Measurements from ENCODE around the gene SH3PXD2A.

Gene SH3PXD2A

DNA sequence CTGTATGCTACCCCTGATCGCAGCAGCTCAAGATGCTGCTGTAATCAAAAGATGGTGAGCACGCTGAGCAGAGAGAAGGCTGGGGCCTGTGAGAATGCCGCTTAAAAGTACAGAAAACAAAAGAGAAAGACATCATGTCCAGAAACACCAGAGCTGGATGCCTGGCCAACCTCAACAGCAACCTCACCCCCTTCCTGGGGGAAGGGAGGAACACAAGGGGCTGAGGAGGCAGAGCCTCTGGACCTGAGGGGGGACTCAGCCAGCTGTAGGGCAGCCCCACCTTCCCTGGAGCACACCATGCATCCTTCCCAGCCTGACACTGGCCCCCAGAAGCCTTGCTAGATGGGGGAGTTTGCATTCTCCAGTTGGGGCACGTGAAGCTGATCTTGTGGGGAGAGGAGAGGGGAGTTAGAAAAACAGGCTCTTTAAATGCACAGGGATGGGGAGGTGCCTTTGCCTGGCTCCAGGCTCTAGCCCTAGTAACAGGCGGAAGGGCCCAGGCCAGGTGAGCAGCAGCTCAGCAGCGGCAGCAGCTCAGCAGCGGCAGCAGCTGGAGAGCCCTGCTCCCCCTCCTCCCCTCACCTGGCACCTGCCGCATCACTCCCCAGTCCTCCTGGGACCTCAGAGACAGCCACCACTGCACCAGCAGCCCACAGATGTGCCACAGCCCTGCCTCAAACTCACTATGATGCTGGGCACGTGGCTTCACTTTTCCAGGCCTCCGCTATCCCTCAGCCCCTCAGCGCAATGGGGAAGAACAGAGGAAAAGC, 205.5 kb downstream of the SH3PXD2A start:
- no peak for TF ChIP-seq CTCF (IDR thresholded peaks at IDR 0.05)
- no peak for DNase-seq (ENCODE audit: low spot score)
- H3K27ac ChIP-seq: peak overlapping the region; percentile 43 to 76

DNA sequence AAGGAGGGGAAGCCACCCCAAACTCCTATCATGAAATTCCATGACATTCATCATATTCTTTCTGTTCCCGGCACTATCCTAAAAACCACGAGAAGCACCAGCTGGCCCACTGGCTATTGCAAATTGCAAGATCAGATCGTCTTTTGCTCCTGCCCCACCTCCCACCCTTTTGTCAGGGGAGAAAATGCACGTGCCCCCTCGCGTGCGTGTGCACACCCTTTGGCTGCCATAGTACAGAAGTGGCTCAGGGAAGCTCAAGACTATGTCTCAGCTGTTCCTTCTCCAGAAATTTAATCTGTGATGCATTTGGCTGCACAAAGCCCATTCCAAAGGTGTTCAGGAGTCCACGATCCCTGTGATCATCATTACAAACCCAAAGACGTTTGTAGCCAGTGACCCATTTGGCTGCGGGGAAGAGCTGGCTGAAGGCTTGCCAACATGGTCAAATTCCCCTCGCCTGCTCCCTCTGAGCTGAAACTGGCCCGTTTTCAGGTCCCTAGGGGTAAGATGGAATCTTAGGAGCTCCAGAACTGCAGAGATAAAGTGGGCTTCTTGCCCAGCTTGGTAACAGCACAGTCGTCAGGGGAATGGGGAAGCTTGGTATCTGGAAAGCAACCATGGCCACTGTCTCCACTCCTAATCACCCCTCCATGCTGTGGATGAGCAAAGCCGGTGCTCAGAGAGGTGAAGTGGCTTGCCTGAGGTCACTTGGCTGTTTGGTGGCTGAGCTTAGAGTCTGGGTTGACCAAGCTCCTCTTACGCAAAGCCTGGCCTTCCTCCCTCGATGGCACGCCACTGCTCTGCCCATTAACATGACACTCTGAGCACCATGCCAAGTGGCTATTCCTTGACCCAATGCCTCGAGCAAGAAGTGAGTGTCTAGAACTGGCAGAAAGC, 206.5 kb downstream of the SH3PXD2A start:
- Histone ChIP-seq H3K27ac (peak overlapping the region; percentile 43 to 76), H3K4me3 (peak overlapping the region; percentile 39)
- DNase-seq (ENCODE audit: low spot score): peak; percentile 92
- TF ChIP-seq CTCF (IDR thresholded peaks at IDR 0.05): no peak

More for the DNA sequence above, 205.5 kb downstream of the SH3PXD2A start:
- H3K4me3 ChIP-seq: peak overlapping the region; percentile 39

GRCh38 chr10:103648251-103648635, 207.1 kb downstream of the SH3PXD2A start:
- TF ChIP-seq CTCF (IDR thresholded peaks at IDR 0.05): no peak
- peak overlapping the region; percentile 39 for H3K4me3 ChIP-seq
- DNase-seq (ENCODE audit: low spot score): no peak
- peak overlapping the region; percentile 43 to 76 for H3K27ac ChIP-seq

DNA sequence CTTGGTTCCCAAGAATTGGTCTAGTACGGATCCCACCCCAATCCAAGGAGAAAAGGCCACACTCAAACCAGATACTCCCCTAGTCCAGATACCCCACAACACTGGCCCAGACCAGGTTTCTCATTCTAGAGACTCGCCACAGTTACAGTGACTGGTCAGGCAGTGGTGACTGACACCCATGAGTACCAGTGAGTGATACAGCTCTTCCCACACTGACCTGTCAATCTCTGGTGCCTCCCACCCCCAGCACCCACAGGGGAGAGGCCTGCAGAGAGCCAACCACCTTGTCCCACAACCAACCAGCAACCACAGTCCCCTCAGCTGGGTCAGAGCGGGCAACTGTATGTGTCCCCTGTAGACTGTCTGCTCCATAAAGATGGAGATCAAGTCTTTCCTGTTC, 209.1 kb downstream of the SH3PXD2A start:
- no peak for TF ChIP-seq CTCF (IDR thresholded peaks at IDR 0.05)
- H3K27ac ChIP-seq: peak overlapping the region; percentile 54 to 76
- DNase-seq (ENCODE audit: low spot score): no peak
- no peak overlapping the region for H3K4me3 ChIP-seq

- peak; percentile 90 for DNase-seq (ENCODE audit: low spot score)
- TF ChIP-seq CTCF (IDR thresholded peaks at IDR 0.05): no peak
- Histone ChIP-seq H3K4me3 (no peak overlapping the region), H3K27ac (peak overlapping the region; percentile 54 to 76)
Observed at GRCh38 chr10:103645141-103646054, 210.0 kb downstream of the SH3PXD2A start.

GRCh38 chr10:103643381-103643780, 212.0 kb downstream of the SH3PXD2A start:
- no peak overlapping the region for H3K4me3 ChIP-seq
- DNase-seq (ENCODE audit: low spot score): no peak
- TF ChIP-seq CTCF (IDR thresholded peaks at IDR 0.05): no peak
- H3K27ac ChIP-seq: no peak overlapping the region
